H1 (cell line): ENCODE results near the gene AGFG2. TPM values are rescaled to one million over a fixed set of nuclear protein-coding genes. Genes with fewer than 3 reads are reported as not detected.

Source experiments
- BACH1 ChIP-seq: IDR thresholded peaks from 2 replicates; pipeline ENCODE4 v1.6.1; 2012; ENCODE audit warnings: low read length, improper control_type of control experiment
- CBX5 ChIP-seq: fragments of 300-800, 300-1000 bp; sonication (generic); IDR thresholded peaks from 2 replicates; pipeline ENCODE4 v1.7.1; 2016; ENCODE audit warnings: antibody characterized with exemption, low read length, low read depth
- CHD1 ChIP-seq: IDR thresholded peaks from 2 replicates; pipeline ENCODE4 v1.6.1; 2012; ENCODE audit warnings: low read depth, low read length, improper control_type of control experiment
- CTBP2 ChIP-seq: IDR thresholded peaks from 2 replicates; pipeline ENCODE4 v1.7.0; 2011; ENCODE audit warnings: borderline replicate concordance, mild to moderate bottlenecking, moderate library complexity, mixed read lengths, low read length; ENCODE audit not compliant: insufficient read depth, insufficient read length
- EP300 ChIP-seq, 2 experiments: IDR thresholded peaks; 1 replicate in 1 of 2; 2 replicates in 1 of 2; pipeline ENCODE4 v1.6.1; 2011 to 2012; ENCODE audit warnings: low read depth in 2 of 2, low read length in 2 of 2, mild to moderate bottlenecking in 2 of 2, borderline replicate concordance in 1 of 2, inconsistent platforms in 1 of 2, moderate library complexity in 1 of 2
- JUN ChIP-seq: IDR thresholded peaks from 2 replicates; pipeline ENCODE4 v1.6.1; 2011; ENCODE audit warnings: low read depth, mild to moderate bottlenecking, improper control_type of control experiment, low read length
- POLR2A ChIP-seq, 2 experiments: IDR thresholded peaks; 1 replicate in 1 of 2; 2 replicates in 1 of 2; pipeline ENCODE4 v1.6.1; 2011; ENCODE audit warnings: low read depth in 2 of 2, low read length in 2 of 2, mild to moderate bottlenecking in 2 of 2; ENCODE audit errors: control extremely low read depth in 1 of 2
- RAD21 ChIP-seq, 2 experiments: IDR thresholded peaks in 1 of 2; conservative IDR thresholded peaks in 1 of 2; 2 replicates each; pipeline ENCODE4 v1.6.1; 2011; ENCODE audit warnings: low read depth in 2 of 2, low read length in 2 of 2, improper control_type of control experiment in 1 of 2, inconsistent platforms in 1 of 2, mild to moderate bottlenecking in 1 of 2, moderate library complexity in 1 of 2
- SIN3A ChIP-seq, 2 experiments: IDR thresholded peaks in 1 of 2; conservative IDR thresholded peaks in 1 of 2; 2 replicates each; pipeline ENCODE4 v1.6.1; 2011 to 2012; ENCODE audit warnings: low read length in 2 of 2, improper control_type of control experiment in 1 of 2, low read depth in 1 of 2, mild to moderate bottlenecking in 1 of 2
- SP2 ChIP-seq: IDR thresholded peaks from 2 replicates; pipeline ENCODE4 v1.6.1; 2012; ENCODE audit warnings: mild to moderate bottlenecking, low read length, inconsistent platforms
- SUZ12 ChIP-seq: fragments of 200-600 bp; sonication (generic); IDR thresholded peaks from 2 replicates; pipeline ENCODE4 v1.6.1; 2012; ENCODE audit warnings: mild to moderate bottlenecking, inconsistent platforms, low read length, moderate library complexity, mixed read lengths
- TAF1 ChIP-seq: IDR thresholded peaks from 2 replicates; pipeline ENCODE4 v1.6.1; 2011; ENCODE audit warnings: mild to moderate bottlenecking, low read depth, low read length
- TBP ChIP-seq: IDR thresholded peaks from 2 replicates; pipeline ENCODE4 v1.6.1; 2011; ENCODE audit warnings: low read depth, low read length, improper control_type of control experiment
- TEAD4 ChIP-seq: IDR thresholded peaks from 2 replicates; pipeline ENCODE4 v1.6.1; 2012; ENCODE audit warnings: low read depth, low read length, inconsistent platforms, mixed read lengths
- YY1 ChIP-seq: IDR thresholded peaks from 2 replicates; pipeline ENCODE4 v1.6.1; 2011; ENCODE audit warnings: low read depth, mild to moderate bottlenecking, low read length
- ZNF274 ChIP-seq: IDR thresholded peaks from 2 replicates; pipeline ENCODE4 v1.7.0; 2012; ENCODE audit warnings: low read length, borderline replicate concordance; ENCODE audit errors: extremely low read depth
- polyA plus RNA-seq, 7 experiments: library from polyadenylated mRNA; depleted of rRNA in 3 of 7; stranded (reverse) in 5 of 7; unstranded in 2 of 7; fragments of >200 nt in 5 of 7; fragments of 200-250 nt in 2 of 7; gene quantifications; 1 replicate in 5 of 7; 2 replicates in 1 of 7; 4 replicates in 1 of 7; pipeline versions ENCODE4 v1.2.1 to v1.2.3, GENCODE V29; 2011 to 2013; ENCODE audit warnings: missing spikeins in 2 of 7, mixed read lengths in 2 of 7
- total RNA-seq: library from RNA; stranded (reverse); fragmentation: NEBNext Ultra II Directional; extraction: Animal tissue kit (Norgen Biotek cat#: 25700); gene quantifications from 2 replicates; pipeline ENCODE4 v1.2.1, GENCODE V29; 2021
- TF ChIP-seq, protein P1 (sequence below): IDR thresholded peaks from 2 replicates; pipeline ENCODE4 v1.6.1; 2012; ENCODE audit warnings: low read length, inconsistent platforms
- TF ChIP-seq, protein P2 (sequence below), 3 experiments: IDR thresholded peaks; 1 replicate in 2 of 3; 2 replicates in 1 of 3; pipeline versions ENCODE4 v1.5.1 to v1.6.1; 2011; ENCODE audit warnings: low read length in 3 of 3, mild to moderate bottlenecking in 3 of 3, inconsistent platforms in 2 of 3, low read depth in 1 of 3, moderate library complexity in 1 of 3; ENCODE audit not compliant: insufficient read depth in 1 of 3; ENCODE audit errors: control extremely low read depth in 1 of 3

The AGFG2 gene
- total and polyA plus RNA-seq, 2 of the 8 experiments (the other 6 are each of a cell fraction or from before 2014, with no cell fraction given), result 7.6 to 11.2 TPM

DNA sequence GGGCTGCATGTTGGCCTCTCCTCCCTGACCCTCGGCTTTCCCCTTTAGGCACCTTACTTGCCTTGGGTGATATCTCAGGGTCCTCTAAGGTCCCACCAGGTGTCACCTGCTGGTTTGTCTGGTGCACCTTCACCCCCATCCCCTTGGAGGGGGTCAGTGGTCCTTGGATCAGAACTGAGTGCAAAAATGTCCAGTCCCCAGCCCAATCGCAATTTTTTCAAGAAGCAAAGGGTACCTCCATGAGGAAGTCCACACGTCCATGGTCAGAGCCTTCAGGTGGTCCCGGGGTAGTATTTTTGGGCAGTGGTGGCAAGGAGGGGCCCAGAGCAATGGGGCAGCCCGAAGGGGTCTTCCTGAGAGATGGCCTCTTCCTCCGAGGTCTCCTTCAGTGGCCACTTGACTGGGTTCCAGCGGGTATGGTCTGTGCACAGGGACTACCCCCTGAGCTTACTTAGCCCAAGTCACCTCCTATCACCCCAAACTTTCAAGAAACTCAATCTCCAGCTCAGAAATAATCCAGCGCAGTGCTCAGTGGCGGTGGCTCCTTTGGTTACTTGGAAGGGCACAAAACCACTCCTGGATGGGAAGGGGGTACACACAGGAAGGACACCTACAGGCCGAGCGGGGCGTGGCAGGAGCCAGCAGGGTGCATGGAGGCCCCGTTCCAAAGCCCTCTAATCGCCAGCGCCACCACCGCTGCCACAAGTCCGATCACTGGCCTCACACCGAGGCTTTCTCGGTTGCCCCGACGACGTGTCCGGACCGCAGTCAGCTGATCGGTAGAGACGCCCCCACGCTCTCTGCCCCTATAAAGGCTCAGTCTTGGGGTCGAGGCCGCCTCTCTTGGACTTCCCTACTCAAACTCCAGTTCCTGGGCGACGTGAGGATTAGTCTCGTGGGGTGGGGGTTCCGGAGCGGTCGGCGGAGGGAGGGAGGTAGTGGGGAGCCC lies 30.2 kb downstream of the AGFG2 start (continued):
- TF ChIP-seq SUZ12 (no peak), ZNF274 (no peak), POLR2A (IDR thresholded peaks at IDR 0.05; ENCODE audit: control extremely low read depth in 1 of 2, low read depth in 2 of 2, low read length in 2 of 2) (peak in 1 of 2 experiments; percentile 85; a peak in 2 of 3 replicates), BACH1 (no peak), CTBP2 (no peak), TAF1 (0 out of 2 replicates have a peak, but pooled peaks have one; percentile 58), CHD1 (no peak), SIN3A (conservative IDR thresholded peaks at IDR 0.05 in 1 of 2, IDR thresholded peaks at IDR 0.05 in 1 of 2; ENCODE audit: low read depth in 1 of 2, low read length in 2 of 2) (peak; percentile 78 to 95; a peak in 2 of 4 replicates), CBX5 (no peak), TBP (peak; percentile 87; the same call in 1 of the 2 replicates), SP2 (no peak), TEAD4 (no peak), EP300 (IDR thresholded peaks at IDR 0.05; ENCODE audit: borderline replicate concordance in 1 of 2, low read depth in 2 of 2, low read length in 2 of 2) (no peak), RAD21 (IDR thresholded peaks at IDR 0.05 in 1 of 2, conservative IDR thresholded peaks at IDR 0.05 in 1 of 2; ENCODE audit: low read depth in 2 of 2, low read length in 2 of 2) (peak; percentile 34 to 39; a peak in 3 of 4 replicates), JUN (no peak), YY1 (no peak; the same call in 1 of the 2 replicates)
- TF ChIP-seq, protein P1, sequence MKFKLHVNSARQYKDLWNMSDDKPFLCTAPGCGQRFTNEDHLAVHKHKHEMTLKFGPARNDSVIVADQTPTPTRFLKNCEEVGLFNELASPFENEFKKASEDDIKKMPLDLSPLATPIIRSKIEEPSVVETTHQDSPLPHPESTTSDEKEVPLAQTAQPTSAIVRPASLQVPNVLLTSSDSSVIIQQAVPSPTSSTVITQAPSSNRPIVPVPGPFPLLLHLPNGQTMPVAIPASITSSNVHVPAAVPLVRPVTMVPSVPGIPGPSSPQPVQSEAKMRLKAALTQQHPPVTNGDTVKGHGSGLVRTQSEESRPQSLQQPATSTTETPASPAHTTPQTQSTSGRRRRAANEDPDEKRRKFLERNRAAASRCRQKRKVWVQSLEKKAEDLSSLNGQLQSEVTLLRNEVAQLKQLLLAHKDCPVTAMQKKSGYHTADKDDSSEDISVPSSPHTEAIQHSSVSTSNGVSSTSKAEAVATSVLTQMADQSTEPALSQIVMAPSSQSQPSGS, result no peak
- TF ChIP-seq, protein P2, sequence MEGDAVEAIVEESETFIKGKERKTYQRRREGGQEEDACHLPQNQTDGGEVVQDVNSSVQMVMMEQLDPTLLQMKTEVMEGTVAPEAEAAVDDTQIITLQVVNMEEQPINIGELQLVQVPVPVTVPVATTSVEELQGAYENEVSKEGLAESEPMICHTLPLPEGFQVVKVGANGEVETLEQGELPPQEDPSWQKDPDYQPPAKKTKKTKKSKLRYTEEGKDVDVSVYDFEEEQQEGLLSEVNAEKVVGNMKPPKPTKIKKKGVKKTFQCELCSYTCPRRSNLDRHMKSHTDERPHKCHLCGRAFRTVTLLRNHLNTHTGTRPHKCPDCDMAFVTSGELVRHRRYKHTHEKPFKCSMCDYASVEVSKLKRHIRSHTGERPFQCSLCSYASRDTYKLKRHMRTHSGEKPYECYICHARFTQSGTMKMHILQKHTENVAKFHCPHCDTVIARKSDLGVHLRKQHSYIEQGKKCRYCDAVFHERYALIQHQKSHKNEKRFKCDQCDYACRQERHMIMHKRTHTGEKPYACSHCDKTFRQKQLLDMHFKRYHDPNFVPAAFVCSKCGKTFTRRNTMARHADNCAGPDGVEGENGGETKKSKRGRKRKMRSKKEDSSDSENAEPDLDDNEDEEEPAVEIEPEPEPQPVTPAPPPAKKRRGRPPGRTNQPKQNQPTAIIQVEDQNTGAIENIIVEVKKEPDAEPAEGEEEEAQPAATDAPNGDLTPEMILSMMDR (IDR thresholded peaks at IDR 0.05; ENCODE audit: control extremely low read depth in 1 of 3, insufficient read depth in 1 of 3, low read depth in 1 of 3, low read length in 3 of 3), result peak in 2 of 3 experiments; percentile 55 to 76; a peak in 2 of 4 replicates
